Stimulated activated CD8-positive, alpha-beta memory T cell treated with anti-CD3 and anti-CD28 coated beads, Interleukin-2, amount 100 ng/mL, for 48 hours (primary cell): Measurements from ENCODE around the gene SNX2.
"Not testable (repeated sequence)": the region's sequence is repeated elsewhere in the genome, so short reads cannot be mapped to it uniquely, and the experiment has no call there.

Experiments used
- DNase-seq, 2 donors: peaks; one replicate each; pipeline ENCODE4 v3.0.0-alpha.2; 2020; ENCODE audit warnings: low read depth in 2 of 2

SNX2 gene, protein sequence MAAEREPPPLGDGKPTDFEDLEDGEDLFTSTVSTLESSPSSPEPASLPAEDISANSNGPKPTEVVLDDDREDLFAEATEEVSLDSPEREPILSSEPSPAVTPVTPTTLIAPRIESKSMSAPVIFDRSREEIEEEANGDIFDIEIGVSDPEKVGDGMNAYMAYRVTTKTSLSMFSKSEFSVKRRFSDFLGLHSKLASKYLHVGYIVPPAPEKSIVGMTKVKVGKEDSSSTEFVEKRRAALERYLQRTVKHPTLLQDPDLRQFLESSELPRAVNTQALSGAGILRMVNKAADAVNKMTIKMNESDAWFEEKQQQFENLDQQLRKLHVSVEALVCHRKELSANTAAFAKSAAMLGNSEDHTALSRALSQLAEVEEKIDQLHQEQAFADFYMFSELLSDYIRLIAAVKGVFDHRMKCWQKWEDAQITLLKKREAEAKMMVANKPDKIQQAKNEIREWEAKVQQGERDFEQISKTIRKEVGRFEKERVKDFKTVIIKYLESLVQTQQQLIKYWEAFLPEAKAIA

DNA sequence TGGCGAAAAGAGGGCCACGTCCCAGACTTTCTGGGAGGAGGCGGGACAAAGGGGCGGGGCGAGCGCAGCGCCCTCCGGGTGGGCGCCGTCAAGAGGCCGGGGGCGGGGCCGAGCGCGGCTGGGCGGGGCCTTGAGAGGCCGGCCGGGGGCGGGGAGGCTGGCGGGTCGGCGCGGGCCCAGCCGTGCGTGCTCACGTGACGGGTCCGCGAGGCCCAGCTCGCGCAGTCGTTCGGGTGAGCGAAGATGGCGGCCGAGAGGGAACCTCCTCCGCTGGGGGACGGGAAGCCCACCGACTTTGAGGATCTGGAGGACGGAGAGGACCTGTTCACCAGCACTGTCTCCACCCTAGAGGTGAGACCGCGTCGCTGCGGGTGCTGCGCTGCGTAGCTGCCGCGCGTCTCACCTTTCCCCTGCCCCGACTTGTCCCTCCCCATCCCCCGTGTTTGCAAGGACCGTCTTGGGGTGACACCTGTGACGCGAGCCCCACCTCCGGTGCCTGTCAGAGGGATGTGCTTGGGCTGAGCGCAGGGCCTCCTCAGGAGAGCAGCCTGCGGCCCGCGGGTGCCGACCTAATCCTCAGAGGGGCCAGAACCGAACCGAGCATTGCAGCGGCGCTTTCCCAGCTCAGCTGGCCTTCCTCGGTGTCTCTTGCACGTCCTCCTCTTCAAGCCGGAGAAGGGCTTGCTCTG is at the start of gene SNX2:
TSS of gene SNX2 (plus strand) at position 220 of the 689 bp plus-strand sequence. CDS start at position 244, 24 bp downstream.
- DNase-seq: peak; percentile 88 to 89

DNA sequence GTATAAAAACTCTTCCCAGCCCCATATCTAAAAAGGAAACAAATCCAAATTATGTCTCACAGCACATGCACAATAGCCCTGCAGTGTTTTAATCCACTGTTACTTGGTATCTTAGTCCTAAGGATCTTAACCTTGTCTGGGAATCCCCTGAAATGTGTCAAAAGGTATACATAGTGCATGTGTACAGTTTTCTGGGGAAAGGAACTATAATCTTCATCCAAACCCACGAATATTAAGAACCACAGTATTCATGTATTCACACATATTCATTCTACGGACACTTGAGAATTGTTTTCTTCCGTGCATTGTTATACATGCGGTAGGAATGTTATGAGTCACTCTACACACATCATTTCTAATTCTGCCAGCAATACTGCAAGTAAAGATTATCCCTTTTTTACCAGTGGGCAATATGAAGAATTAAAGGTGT is 47.8 kb upstream of the SNX2 start:
- DNase-seq: no peak

DNA sequence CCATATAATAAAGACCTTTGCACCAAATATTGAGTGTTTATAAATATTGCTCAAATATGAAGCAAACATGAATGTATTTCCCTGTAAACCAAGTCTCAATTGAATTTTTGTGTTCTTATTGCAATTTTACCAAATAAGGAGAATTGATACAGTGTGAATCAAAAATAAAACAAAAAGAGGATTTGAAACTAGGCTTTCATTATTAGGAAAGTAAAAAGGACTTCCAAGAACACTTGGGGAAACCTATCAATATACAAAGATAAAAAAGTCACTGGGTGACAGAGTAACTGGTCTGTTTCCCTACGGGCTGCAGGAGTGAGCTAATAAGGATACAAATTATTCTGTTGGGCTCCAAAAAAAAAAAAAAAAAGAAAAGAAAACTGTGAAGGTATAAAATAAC is 44.8 kb upstream of the SNX2 start:
- DNase-seq: no peak

DNA sequence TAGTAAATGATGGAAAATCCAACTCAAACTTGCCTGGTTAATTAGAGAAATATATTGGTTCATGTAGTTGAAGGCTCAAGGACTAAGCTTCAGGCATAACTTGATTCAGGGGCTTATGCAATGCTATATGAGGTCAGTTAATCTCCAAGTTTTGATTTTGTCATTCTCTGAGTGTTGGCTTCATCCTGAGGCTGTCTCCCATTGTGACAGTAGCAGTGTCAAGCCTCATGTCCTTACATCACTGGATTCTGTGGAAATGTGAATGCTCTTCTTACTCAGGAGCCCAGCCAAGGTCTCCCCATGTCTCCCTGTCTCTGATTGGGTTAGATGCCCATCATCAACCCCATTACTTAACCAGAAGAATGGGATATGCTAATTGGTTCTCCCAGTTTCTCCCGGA is 44.4 kb upstream of the SNX2 start:
- no peak for DNase-seq

DNA sequence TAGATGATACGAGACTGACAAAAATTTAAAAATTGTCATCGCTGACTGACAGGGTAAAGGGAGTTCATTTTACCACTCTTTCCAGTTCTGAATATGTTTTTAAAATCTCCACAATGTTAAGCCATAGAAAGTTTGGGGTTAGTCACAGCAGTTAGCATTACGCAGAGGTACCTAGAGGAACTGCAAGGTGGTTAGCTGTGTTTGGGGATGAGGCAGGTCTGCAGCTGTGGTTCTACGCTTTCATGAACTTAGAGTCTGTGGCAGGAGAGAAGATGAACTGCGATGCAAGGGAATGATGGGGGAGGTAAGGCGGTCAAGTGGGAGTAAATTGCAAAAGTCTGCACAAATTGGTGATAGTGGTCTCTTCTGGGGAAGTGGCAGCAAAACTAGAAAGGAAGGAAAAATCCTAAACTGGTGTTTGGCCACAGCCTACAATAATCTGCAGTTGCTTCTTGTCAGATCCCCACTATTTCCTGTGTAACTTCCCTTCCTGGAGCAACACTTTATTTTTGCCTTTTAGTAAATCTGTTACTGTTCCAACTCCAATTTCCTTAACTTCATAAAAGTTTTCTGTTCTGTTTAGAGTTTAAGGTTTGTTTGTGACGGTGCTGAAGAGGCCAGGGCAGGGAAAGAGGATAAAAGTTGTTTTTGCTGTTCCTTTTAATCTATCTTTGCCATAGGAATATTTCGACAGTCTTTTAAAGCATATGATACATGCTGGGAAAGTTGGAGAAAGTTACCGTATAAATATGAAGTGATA is 38.6 kb upstream of the SNX2 start:
- no peak for DNase-seq

DNA sequence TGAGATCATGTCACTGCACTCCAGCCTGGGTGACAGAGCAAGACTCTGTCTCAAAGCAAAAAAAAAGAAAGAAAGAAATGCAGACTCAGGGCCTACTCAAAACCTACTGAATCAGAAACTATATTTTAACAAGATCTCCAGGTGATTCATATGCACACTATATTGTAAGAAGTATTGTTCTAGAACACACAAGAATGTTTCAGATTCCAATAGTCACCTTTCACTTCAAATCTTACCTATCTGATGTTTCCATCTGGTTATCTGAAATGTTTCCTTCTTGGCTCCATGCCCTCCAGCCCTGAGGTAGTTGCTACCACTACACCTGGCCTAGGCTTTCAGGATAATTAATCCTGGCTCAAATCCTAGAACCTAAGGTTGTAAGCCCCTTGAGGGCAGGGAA is 36.8 kb upstream of the SNX2 start:
- no peak for DNase-seq

DNA sequence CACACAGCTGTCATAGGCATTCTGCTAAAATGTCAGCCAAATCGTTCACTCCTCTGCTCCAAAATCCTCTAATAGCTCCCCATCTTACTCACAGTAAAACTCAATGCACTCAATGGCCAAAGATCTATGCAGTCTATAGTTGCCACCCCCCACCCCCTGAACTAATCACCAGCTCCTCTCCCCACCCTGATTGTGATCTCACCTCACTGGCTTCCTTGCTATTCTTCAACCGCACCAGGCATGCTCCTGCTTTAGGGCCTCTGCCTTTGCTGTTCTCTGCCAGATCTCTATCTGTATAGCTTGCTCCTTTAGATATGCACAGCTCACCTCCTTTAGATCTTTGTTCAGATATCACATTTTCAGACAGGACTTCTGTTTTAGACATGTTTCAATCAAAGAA is 33.2 kb upstream of the SNX2 start:
- DNase-seq: no peak

DNA sequence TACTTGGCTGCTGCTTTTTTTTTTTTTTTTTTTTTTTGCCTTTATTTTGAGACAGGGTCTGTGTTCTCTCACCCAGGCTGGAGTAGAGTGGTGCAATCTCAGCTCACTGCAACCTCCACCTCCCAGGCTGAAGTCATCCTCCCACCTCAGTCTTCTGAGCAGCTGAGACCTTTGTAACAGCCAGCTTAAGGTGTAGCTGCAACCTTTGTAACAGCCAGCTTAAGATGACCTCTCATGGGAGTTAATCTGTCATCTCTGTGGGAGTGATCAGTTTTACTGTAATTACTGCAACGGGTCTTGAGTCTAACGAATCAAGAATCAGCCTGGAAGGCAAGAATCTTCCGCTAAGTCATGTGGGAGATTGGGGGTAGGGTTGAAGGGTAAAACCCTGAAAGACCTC is 31.6 kb upstream of the SNX2 start:
- no peak for DNase-seq

DNA sequence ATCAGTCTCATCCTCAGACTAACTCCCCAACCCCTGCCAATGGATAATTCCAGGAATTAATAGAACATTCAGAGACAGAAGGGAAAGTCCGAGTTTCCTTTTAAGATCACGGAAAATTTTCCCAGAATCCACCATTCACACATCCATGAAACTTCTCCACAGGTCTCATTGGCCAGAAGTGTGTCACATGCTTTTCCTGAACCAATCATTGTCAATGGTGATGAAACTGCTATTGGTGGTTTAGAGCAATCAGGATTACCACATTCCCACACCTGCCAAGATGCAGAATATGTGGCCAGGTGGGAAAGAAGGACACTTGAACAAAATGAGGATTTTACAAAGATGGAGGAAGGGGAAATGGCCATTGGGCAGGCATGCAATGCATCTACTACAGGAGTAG is 29.3 kb upstream of the SNX2 start:
- DNase-seq: no peak

DNA sequence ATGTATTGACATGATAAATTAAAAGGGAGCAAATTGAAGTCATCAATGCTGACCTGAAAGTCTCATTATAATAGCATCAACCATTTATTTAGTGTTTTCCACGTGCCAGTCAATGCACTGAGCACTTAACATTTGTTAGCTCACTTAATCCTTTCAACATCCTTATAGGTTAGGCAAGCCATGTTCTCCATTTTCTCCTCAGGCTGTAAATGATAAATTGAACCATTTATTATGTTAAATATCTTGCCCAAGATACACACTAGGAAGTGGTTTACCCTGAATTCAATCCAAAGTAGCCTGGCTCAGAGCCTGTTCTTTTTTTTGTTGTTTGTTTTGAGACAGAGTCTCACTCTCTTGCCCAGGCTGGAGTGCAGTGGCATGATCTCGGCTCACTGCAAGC is 25.0 kb upstream of the SNX2 start:
- DNase-seq: no peak

DNA sequence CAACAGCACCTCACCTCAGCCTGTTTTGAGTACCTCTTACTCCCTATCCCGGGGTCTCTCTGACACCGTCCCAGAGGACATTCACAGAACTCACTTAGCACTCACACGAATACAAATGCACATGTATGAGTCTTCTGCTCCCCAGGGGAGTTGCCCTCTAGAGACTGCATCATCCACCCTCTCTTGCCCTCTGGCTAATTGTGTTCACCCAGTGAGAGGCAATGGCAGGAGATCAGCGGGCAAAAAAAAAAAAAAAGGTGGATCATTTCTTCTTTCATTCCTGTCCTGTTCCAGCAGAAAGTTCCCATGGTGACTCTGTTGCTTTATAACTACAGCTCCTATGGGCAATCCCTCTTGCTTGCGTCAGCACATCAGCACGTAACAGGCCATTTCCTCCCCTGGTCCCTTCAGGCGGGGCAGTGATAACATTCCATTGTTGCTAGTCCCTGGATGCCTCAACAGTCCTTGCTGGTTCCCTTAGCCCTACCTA is 23.5 kb upstream of the SNX2 start:
- no peak for DNase-seq

DNA sequence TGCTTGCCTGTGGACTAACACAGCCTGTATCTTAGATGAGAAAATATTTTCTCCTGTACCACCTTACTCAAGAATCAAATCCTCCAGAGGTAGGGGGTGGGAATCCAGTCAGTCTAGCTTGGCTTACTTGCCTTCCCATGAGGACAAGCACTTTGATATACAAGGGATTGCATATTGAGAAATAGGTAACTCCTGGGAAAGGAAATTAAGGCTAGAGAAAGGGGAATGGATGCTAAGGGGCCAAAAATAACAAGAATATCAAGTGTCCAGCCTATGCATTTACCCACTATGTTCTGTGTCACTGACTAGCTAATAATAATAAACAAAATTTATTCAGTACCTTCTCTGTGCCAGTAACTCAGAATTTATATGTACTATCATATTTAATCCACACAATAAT is 21.4 kb upstream of the SNX2 start:
- DNase-seq: no peak

DNA sequence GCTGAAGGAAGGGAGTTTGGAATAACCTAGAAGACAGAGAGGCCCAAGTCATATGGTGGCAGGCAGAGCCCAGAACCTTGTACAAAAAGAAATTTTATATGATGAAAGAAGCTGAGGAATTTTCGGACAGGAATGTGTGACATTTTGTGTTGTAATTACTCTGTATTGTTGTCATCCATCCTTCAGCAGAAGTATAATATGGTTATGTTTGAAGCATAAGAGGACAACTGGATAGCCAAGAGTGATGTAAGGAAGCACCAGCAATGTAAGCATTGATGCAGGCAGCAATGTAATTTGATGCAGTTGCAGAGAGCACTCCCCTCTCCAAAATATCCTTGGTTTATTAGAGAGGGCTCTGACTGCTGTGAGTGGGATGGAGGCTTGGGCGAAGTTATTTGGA is 19.1 kb upstream of the SNX2 start:
- no peak for DNase-seq

DNA sequence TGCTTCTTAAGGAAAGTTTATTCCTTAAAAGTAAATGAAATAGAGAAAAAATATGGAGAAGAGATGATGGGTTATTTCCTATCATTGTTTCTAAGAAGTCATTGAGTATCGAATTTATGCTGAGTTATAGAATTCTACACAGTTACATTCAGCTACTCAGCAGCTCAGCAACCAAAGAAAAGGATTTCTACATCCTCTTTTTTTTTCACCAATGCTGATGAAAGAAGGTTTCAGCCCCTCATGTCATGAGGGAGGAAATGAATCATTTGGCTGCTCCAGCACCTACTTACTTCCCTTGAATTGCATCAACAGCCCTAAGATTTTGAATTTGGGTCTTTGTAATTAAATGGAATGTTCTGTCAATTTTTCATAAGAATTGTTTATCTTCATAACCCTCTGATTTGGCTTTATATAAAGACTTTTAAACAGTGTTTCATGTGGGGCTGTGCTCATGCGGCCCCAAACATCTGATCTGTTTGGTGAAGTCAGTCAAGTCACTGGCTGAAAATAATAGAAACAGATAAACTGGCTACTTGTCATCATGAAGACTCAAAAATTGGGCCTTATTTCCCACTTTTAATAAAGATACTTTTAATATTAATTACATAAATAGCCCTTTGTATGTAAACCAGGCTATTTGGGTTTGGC is 18.5 kb upstream of the SNX2 start:
- DNase-seq: no peak

DNA sequence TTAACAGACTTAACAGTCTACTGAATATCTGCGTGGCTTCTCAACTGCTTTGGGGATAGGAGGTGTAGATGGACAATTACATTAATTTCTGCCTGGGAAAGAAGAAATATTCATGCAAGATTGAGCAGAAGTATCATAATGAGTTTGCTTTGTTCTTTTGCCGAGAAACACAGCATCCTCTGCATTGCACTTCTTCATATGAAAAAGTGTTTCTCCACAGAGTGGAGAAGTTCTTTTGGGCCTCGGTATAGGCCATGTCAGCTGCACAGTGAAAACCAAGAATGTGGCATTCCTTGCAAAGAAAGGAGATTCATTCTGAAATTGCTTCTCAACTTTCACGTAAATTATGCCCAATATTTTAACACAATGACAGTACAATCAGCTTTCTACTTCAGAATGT is 17.6 kb upstream of the SNX2 start:
- DNase-seq: no peak

DNA sequence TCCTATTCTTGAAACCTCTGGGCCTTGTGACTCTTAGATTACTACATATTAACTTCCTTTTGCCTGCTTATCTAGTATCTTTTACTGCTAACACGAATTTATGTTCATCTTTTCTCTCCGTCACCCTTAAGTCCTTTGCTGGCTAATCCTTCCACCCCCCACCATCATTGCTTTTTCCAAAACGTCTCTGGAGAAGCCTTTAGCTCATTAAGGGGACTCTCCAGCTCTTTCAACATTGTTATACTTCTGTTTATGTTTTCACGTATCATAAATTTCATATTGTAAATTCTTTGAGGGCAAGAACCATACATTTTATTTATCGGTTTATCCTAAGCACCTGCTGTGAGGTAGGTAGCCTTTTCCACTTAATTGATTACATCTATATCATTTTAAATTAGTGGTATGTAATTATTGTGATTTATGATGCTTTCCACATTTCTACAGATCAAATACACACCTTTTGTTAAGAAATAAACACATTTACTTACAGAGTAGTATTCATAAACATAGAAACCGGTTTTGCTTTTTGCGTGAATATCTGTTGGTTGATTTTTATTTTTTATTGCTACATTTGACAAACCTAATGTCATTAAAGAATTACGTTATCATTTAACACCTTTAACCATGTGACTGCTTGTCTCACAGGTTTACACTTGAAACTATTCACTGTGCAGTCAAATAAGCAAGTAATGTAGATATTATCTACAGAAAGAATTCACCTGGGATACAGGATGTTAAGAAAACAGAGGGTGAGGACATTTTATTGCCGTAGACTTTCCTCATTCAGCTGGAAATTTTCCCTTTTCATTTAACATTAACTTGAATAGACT is 15.4 kb upstream of the SNX2 start:
- no peak for DNase-seq

DNA sequence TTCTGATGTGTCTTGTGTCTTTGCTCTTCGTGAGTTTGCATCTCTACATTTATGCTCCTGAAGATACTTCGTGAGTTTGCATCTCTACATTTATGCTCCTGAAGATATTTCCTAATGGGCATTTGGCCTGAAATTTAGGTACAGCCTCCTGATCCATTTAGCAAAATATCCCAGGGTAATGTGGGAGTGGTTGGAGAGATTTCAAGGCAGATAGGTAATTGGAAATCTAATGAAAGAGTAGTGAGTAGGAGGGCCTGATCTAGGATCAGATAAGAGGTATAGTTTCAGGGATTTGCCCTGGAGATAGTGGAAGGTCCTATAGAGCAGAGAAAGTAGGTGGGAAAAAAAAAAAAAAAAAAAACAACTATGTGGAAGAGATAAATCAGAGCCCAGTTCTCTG is 14.6 kb upstream of the SNX2 start:
- DNase-seq: no peak

DNA sequence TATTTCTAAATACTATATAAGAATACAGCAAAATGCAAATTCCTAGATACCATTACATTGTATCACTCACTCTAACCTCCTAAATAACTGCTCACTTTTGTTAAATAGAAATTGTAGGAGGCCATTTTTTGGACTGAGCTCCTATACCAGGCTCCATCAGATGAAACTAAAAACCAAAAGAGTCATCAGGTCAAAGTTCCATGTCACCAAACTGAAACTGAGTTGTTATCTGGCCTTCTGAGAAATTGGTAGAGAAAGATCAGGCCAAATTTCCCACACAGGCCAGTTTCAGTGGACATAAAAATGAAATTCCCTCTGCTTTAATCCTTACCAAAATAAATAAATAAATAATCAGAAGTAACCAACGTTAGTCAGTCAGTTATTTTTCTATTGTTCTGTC is 13.8 kb upstream of the SNX2 start:
- no peak for DNase-seq

DNA sequence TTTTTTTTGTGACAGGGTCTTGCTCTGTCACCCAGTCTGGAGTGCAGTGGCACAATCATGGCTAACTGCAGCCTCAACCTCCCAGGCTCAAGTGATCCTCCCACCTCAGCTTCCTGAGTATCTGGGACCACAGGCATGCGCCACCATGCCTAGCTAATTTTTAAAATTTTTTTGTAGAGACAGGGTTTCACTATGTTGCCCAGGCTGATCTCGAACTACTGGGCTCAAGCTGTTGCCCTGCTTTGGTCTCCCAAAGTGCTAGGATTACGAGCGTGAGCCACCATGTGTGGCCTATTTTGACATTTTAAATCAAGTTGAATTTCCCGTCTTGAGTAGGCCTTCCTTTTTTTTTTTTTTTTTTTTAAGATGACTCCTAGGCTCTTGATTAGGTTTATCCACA is 13.0 kb upstream of the SNX2 start:
- not testable (repeated sequence) for DNase-seq

DNA sequence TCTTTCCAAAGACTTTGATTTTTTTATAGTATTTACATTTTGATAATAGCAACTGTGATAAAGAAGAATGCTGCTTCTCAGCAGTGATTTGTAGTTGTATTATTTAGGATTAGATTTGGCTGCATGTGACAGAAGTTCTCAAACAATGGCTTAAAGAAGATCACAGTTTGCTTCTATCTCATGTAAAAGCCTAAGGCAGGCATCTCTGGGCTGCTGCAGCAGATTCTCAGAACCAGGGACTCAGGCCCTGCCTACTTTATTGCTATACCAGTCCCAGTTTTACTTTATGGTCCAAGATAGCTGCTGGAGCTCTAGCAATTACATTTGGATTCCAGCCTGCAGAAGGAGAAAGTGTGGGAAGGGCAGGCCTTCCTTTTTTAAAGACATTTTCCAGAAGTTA is 8.8 kb upstream of the SNX2 start:
- no peak for DNase-seq

DNA sequence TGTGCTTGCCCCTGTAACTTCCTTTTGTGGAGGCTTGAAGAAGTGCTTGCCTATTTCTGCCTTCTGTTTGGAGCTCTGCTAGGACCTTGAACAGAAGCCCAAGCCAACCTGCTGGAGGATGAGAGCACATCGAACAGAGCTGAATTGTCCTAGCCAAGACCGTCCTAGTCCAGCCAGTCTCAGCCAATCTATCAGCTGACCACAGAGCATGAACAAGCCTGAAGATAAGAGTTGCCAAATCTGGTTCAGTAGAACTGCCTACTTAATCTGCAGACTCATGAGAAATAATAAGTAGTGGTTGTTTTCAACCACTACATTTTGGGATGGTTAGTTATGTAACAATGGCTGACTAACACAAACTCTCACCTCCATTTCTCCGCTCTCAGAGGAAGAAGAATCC is 4.4 kb upstream of the SNX2 start:
- no peak for DNase-seq
